Testis (tissue), 3 donors: ENCODE results near the gene RUVBL2. TPM values are rescaled to one million over a fixed set of nuclear protein-coding genes. Genes with fewer than 3 reads are reported as not detected.
"Not testable (repeated sequence)": the region's sequence is repeated elsewhere in the genome, so short reads cannot be mapped to it uniquely, and the experiment has no call there.

Experiments used
- DNase-seq: peaks from one replicate; pipeline ENCODE4 v3.0.0-alpha.2; 2019
- H3K27ac ChIP-seq, 2 donors: fragments of 200-600 bp; sonication (generic); one replicate each; pipeline ENCODE4 v1.5.1; 2019
- H3K27me3 ChIP-seq: fragments of 200-600 bp; sonication (generic); one replicate; pipeline ENCODE4 v1.5.1; 2019
- H3K36me3 ChIP-seq: fragments of 200-600 bp; sonication (generic); one replicate; pipeline ENCODE4 v1.5.1; 2017; ENCODE audit warnings: low read depth; ENCODE audit errors: missing control alignments
- H3K4me1 ChIP-seq: fragments of 200-600 bp; sonication (generic); one replicate; pipeline ENCODE4 v1.5.1; 2019
- H3K4me3 ChIP-seq, 2 donors: fragments of 200-600 bp; sonication (generic); one replicate each; pipeline ENCODE4 v1.5.1; 2017 to 2019
- H3K9me3 ChIP-seq: fragments of 200-600 bp; sonication (generic); one replicate; pipeline ENCODE4 v1.5.1; 2017
- CTCF ChIP-seq, 3 experiments: fragments of 450-650 bp in 2 of 3; fragments of 200-600 bp in 1 of 3; sonication (generic) in 1 of 3; IDR thresholded peaks; one replicate each; pipeline ENCODE4 v1.5.1; 2016 to 2019; ENCODE audit warnings: antibody characterized with exemption in 3 of 3, mild to moderate bottlenecking in 2 of 3, moderate library complexity in 1 of 3
- POLR2A ChIP-seq: fragments of 450-650 bp; IDR thresholded peaks from one replicate; pipeline ENCODE4 v1.6.1; 2017; ENCODE audit warnings: antibody characterized with exemption, mild to moderate bottlenecking, moderate library complexity
- WGBS, 2 donors: methylation state at CpG; one replicate each; pipeline ENCODE4 v1.1.5; 2018; 5-methylcytosine and 5-hydroxymethylcytosine counted together
- intact Hi-C: fragments of 100-400 bp; cut with DNase I; formaldehyde crosslinking; loops from one replicate; pipeline ENCODE4 v1.15.1; 2023; ENCODE audit warnings: low total_unique reads
- polyA plus RNA-seq: library from polyadenylated mRNA; stranded (reverse); fragments of 350-450 nt; fragmentation: Illumina TruSeq; extraction: RNeasy Lipid Tissue Mini Kit (QIAGEN cat#74804); gene quantifications from one replicate; pipeline ENCODE4 v1.2.3, GENCODE V29; 2014; ENCODE audit warnings: low read depth, low replicate concordance; ENCODE audit not compliant: insufficient read depth
- total RNA-seq, 2 donors: library from RNA; depleted of rRNA; stranded (reverse); fragments of >200 nt; gene quantifications; one replicate each; pipeline ENCODE4 v1.2.3, GENCODE V29; 2016

The RUVBL2 gene
- total and polyA plus RNA-seq, 3 donors from 2014 or later: 299 to 528 (median 395) TPM

GRCh38 chr19:49019242-49019932 is 25.7 kb downstream of the RUVBL2 start:
- H3K36me3 ChIP-seq: no peaks in the 10 kb centered on the region
- intact Hi-C loops: no loop called here
- no peak overlapping the region for H3K27ac ChIP-seq
- peak; percentile 66 for DNase-seq
- peaks cover 16% of the 10 kb centered on the region for H3K4me1 ChIP-seq
- no peaks in the 10 kb centered on the region for H3K9me3 ChIP-seq
- peak overlapping the region; percentile 31 to 59 for H3K4me3 ChIP-seq
- WGBS, 2 donors: 12 to 16% methylated on average over 34 to 39 of the region's 41 CpGs
- no peak for TF ChIP-seq CTCF (IDR thresholded peaks at IDR 0.05)
- TF ChIP-seq POLR2A: no peak
- no peaks in the 10 kb centered on the region for H3K27me3 ChIP-seq

GRCh38 chr19:49020342-49020741 is 26.7 kb downstream of the RUVBL2 start:
- H3K4me3 ChIP-seq: no peak overlapping the region
- H3K27me3 ChIP-seq: no peaks in the 10 kb centered on the region
- no peaks in the 10 kb centered on the region for H3K36me3 ChIP-seq
- DNase-seq: peak; percentile 38
- intact Hi-C loops: no loop called here
- no peak overlapping the region for H3K27ac ChIP-seq
- no peak for TF ChIP-seq CTCF (IDR thresholded peaks at IDR 0.05)
- no peak for TF ChIP-seq POLR2A
- 44 to 49% methylated on average over 11 of the region's 11 CpGs for WGBS, 2 donors
- peaks cover 16% of the 10 kb centered on the region for H3K4me1 ChIP-seq
- no peaks in the 10 kb centered on the region for H3K9me3 ChIP-seq

GRCh38 chr19:49020931-49021895 is 27.5 kb downstream of the RUVBL2 start:
- H3K27me3 ChIP-seq: no peaks in the 10 kb centered on the region
- TF ChIP-seq POLR2A (no peak), CTCF (IDR thresholded peaks at IDR 0.05) (no peak)
- WGBS, 2 donors: 49 to 52% methylated on average over 16 of the region's 16 CpGs
- intact Hi-C loops: no loop called here
- H3K36me3 ChIP-seq: no peaks in the 10 kb centered on the region
- H3K4me3 ChIP-seq: no peak overlapping the region
- H3K4me1 ChIP-seq: peaks cover 16% of the 10 kb centered on the region
- DNase-seq: no peak
- H3K27ac ChIP-seq: no peak overlapping the region
- H3K9me3 ChIP-seq: no peaks in the 10 kb centered on the region

- TF ChIP-seq CTCF (IDR thresholded peaks at IDR 0.05) (no peak), POLR2A (no peak)
Observed at GRCh38 chr19:49022116-49022515, 28.4 kb downstream of the RUVBL2 start.

GRCh38 chr19:49024233-49024632 is 30.5 kb downstream of the RUVBL2 start, which contains the start of gene CGB3:
TSS of gene CGB3 (minus strand) at chr19:49024333. CDS start at chr19:49023971, 362 bp downstream.
- H3K27ac ChIP-seq, H3K4me3 ChIP-seq, DNase-seq, intact Hi-C loops, H3K4me1 ChIP-seq, H3K27me3 ChIP-seq, H3K36me3 ChIP-seq, H3K9me3 ChIP-seq: not testable (repeated sequence)
- 85% methylated on average over 13 of the region's 15 CpGs; no CpG with 5 or more reads in 1 of the 2 donors for WGBS, 2 donors

More at GRCh38 chr19:49022116-49022515, 28.4 kb downstream of the RUVBL2 start:
- no peak for DNase-seq
- Histone ChIP-seq H3K4me1 (peaks cover 16% of the 10 kb centered on the region), H3K9me3 (no peaks in the 10 kb centered on the region), H3K27ac (no peak overlapping the region), H3K4me3 (no peak overlapping the region), H3K36me3 (no peaks in the 10 kb centered on the region), H3K27me3 (no peaks in the 10 kb centered on the region)
- intact Hi-C loops: no loop called here
- WGBS, 2 donors: 90 to 94% methylated on average over 9 of the region's 9 CpGs

GRCh38 chr19:49025088-49025487 is 31.4 kb downstream of the RUVBL2 start:
- H3K27ac ChIP-seq, H3K9me3 ChIP-seq, H3K4me1 ChIP-seq, H3K36me3 ChIP-seq, H3K27me3 ChIP-seq, DNase-seq, intact Hi-C loops, H3K4me3 ChIP-seq: not testable (repeated sequence)
- WGBS, 2 donors: 94 to 97% methylated on average over 3 to 4 of the region's 6 CpGs

GRCh38 chr19:49025599-49025998 is 31.9 kb downstream of the RUVBL2 start:
- 87 to 90% methylated on average over 13 to 23 of the region's 23 CpGs for WGBS, 2 donors
- H3K36me3 ChIP-seq, intact Hi-C loops, H3K27me3 ChIP-seq, H3K4me1 ChIP-seq, H3K27ac ChIP-seq, H3K9me3 ChIP-seq, DNase-seq, H3K4me3 ChIP-seq: not testable (repeated sequence)
